ENCODE results near the gene KIF1B.

KIF1B gene

GRCh38 chr1:10378081-10378841 is 167.9 kb downstream of the KIF1B start:
- POLR2A ChIA-PET = no interaction called here
- no peak for TF ChIP-seq CTCF (IDR thresholded peaks at IDR 0.05; ENCODE audit: control extremely low read depth, extremely low read depth, low read depth, missing control alignments)
- CTCF ChIA-PET = interaction anchor here (0.8 to 2.3 kb wide), 17 partner anchors 9 to 184 kb away, joined by 3 to 20 read pairs (median 4); partner anchors contain the start of genes CENPS, KIF1B and PGD
- no peak for DNase-seq (ENCODE audit: extremely low spot score)

- CTCF ChIA-PET = interaction anchor here (1.0 to 2.3 kb wide), 3 partner anchors 30 to 116 kb away, joined by 3 to 9 read pairs (median 4); partner anchors contain the start of gene CENPS
- TF ChIP-seq CTCF (IDR thresholded peaks at IDR 0.05; ENCODE audit: control extremely low read depth, extremely low read depth, low read depth, missing control alignments) = no peak
- DNase-seq (ENCODE audit: extremely low spot score) = no peak
- POLR2A ChIA-PET = no interaction called here
Observed at GRCh38 chr1:10379101-10379620, 168.8 kb downstream of the KIF1B start.

GRCh38 chr1:10379676-10380075 is 169.3 kb downstream of the KIF1B start:
- CTCF ChIA-PET = interaction anchor here (1.0 to 2.3 kb wide), 2 partner anchors 12 to 50 kb away, joined by 4 to 6 read pairs; partner anchors contain the start of gene CENPS
- POLR2A ChIA-PET = no interaction called here
- TF ChIP-seq CTCF (IDR thresholded peaks at IDR 0.05; ENCODE audit: control extremely low read depth, extremely low read depth, low read depth, missing control alignments) = no peak
- no peak for DNase-seq (ENCODE audit: extremely low spot score)

- DNase-seq (ENCODE audit: extremely low spot score) = no peak
- ChIA-PET POLR2A (no interaction called here), CTCF (interaction anchor here (1.4 to 2.3 kb wide), 4 partner anchors 10 to 49 kb away, joined by 3 to 6 read pairs (median 5); partner anchors contain the start of gene CENPS)
- no peak for TF ChIP-seq CTCF (IDR thresholded peaks at IDR 0.05; ENCODE audit: control extremely low read depth, extremely low read depth, low read depth, missing control alignments)
Observed at GRCh38 chr1:10380594-10381275, 170.4 kb downstream of the KIF1B start.

GRCh38 chr1:10383630-10384029 is 173.3 kb downstream of the KIF1B start:
- ChIA-PET POLR2A (no interaction called here), CTCF (no interaction called here)
- no peak for TF ChIP-seq CTCF (IDR thresholded peaks at IDR 0.05; ENCODE audit: control extremely low read depth, extremely low read depth, low read depth, missing control alignments)
- no peak for DNase-seq (ENCODE audit: extremely low spot score)

GRCh38 chr1:10384219-10384618 is 173.8 kb downstream of the KIF1B start:
- no peak for TF ChIP-seq CTCF (IDR thresholded peaks at IDR 0.05; ENCODE audit: control extremely low read depth, extremely low read depth, low read depth, missing control alignments)
- ChIA-PET POLR2A (no interaction called here), CTCF (interaction anchor here (2.0 kb wide), 1 partner anchor 10 kb away, joined by 6 read pairs; no protein-coding TSS in a partner anchor)
- no peak for DNase-seq (ENCODE audit: extremely low spot score)
